SU-DHL-6 (cell line): ENCODE measurements around the gene ACHE.

Experiments
- EZH2phosphoT487 ChIP-seq: fragments of 200-600 bp; sonication (generic), shearing (Covaris generic); conservative IDR thresholded peaks from 2 replicates; pipeline ENCODE4 v1.6.1; 2018; ENCODE audit warnings: mild to moderate bottlenecking, antibody characterized with exemption, low read length, moderate library complexity, mixed read lengths
- TF ChIP-seq, protein P1 (sequence below): fragments of 200-600 bp; sonication (generic); IDR thresholded peaks from one replicate; pipeline ENCODE4 v1.5.1; 2017; ENCODE audit warnings: antibody characterized with exemption, mild to moderate bottlenecking, low read length, moderate library complexity; ENCODE audit not compliant: insufficient read depth, poor library complexity, severe bottlenecking

DNA sequence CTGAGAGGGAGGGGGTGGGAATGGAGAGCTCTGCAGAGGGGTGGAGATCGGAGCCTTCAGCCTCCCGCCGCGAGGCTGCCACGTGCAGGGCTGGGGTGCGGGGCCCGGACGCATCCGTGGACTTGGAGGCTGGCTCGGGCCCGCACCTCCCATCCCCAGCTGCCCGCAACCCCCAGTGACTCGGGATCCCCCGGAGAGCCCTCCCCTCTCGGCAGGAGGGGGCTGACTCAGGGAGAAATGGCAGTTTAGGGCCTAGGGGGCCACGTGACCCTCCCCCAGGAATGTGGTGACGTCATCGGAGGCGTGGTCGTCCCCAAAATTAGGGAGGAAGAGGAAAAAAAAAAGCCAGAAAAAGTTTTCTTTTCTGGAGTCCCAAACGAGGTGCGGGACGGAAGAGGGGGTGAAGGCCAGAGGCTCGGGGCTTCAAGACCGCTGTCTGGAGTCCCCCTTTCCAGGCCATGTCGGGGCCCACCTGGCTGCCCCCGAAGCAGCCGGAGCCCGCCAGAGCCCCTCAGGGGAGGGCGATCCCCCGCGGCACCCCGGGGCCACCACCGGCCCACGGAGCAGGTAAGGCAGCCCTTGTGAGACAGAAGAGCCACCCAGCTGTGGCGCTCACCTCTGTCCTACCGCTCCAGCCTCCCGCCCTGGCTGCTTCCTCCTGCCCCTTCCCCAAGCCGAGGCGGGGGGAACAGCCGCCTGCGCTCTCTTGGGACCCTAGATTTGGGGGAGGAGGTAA lies 28.5 kb downstream of the ACHE start, which contains the start of gene TRIP6:
- TF ChIP-seq, protein P1, sequence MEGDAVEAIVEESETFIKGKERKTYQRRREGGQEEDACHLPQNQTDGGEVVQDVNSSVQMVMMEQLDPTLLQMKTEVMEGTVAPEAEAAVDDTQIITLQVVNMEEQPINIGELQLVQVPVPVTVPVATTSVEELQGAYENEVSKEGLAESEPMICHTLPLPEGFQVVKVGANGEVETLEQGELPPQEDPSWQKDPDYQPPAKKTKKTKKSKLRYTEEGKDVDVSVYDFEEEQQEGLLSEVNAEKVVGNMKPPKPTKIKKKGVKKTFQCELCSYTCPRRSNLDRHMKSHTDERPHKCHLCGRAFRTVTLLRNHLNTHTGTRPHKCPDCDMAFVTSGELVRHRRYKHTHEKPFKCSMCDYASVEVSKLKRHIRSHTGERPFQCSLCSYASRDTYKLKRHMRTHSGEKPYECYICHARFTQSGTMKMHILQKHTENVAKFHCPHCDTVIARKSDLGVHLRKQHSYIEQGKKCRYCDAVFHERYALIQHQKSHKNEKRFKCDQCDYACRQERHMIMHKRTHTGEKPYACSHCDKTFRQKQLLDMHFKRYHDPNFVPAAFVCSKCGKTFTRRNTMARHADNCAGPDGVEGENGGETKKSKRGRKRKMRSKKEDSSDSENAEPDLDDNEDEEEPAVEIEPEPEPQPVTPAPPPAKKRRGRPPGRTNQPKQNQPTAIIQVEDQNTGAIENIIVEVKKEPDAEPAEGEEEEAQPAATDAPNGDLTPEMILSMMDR = no peak
- no peak for TF ChIP-seq EZH2phosphoT487
